H9 (cell line): ENCODE data around the gene FARP1. TPM values are rescaled to one million over a fixed set of nuclear protein-coding genes. Genes with fewer than 3 reads are reported as not detected.
A peak's percentile ranks its signal among the peaks of the same experiment; 100 is the strongest.

Source experiments
- DNase-seq: peaks from one replicate; pipeline ENCODE4 v3.0.0-alpha.2; 2017
- H2AFZ ChIP-seq: one replicate; pipeline ENCODE4 v1.6.1; 2013; ENCODE audit warnings: mild to moderate bottlenecking, low read length, control low read depth, moderate library complexity
- H2AK5ac ChIP-seq: 2 replicates; pipeline ENCODE4 v1.6.1; 2013; ENCODE audit warnings: low read length, control low read depth, mixed read lengths; ENCODE audit not compliant: insufficient read length
- H2BK120ac ChIP-seq: one replicate; pipeline ENCODE4 v1.6.1; 2013; ENCODE audit warnings: low read depth, mild to moderate bottlenecking, low read length, control low read depth, inconsistent platforms; ENCODE audit not compliant: poor library complexity, severe bottlenecking
- H2BK12ac ChIP-seq: 2 replicates; pipeline ENCODE4 v1.6.1; 2013; ENCODE audit warnings: low read length, control low read depth, mixed read lengths, low read depth; ENCODE audit not compliant: insufficient read length
- H2BK15ac ChIP-seq: 2 replicates; pipeline ENCODE4 v1.6.1; 2013; ENCODE audit warnings: low read depth, low read length, control low read depth
- H2BK20ac ChIP-seq: one replicate; pipeline ENCODE4 v1.6.1; 2013; ENCODE audit warnings: low read depth, mild to moderate bottlenecking, low read length, control low read depth, inconsistent platforms; ENCODE audit not compliant: poor library complexity, severe bottlenecking
- H2BK5ac ChIP-seq: 2 replicates; pipeline ENCODE4 v1.6.1; 2013; ENCODE audit warnings: low read length, control low read depth, mixed read lengths; ENCODE audit not compliant: insufficient read length
- H3K14ac ChIP-seq: 2 replicates; pipeline ENCODE4 v1.6.1; 2013; ENCODE audit warnings: low read length, control low read depth; ENCODE audit not compliant: insufficient read depth
- H3K18ac ChIP-seq: 2 replicates; pipeline ENCODE4 v1.6.1; 2013; ENCODE audit warnings: low read depth, mild to moderate bottlenecking, mixed read lengths, low read length, control low read depth; ENCODE audit not compliant: insufficient read length
- H3K23ac ChIP-seq: 2 replicates; pipeline ENCODE4 v1.6.1; 2013; ENCODE audit warnings: low read length, control low read depth, mixed read lengths, low read depth; ENCODE audit not compliant: insufficient read length
- H3K23me2 ChIP-seq: 2 replicates; pipeline ENCODE4 v1.6.1; 2013; ENCODE audit warnings: low read depth, mild to moderate bottlenecking, mixed read lengths, low read length, control low read depth; ENCODE audit not compliant: insufficient read length, poor library complexity, severe bottlenecking
- H3K27ac ChIP-seq: 2 replicates; pipeline ENCODE4 v1.5.1; 2013; ENCODE audit warnings: low read length, control low read depth, mixed read lengths, low read depth; ENCODE audit not compliant: insufficient read length
- H3K27me3 ChIP-seq: 2 replicates; pipeline ENCODE4 v1.6.1; 2013; ENCODE audit warnings: low read length, control low read depth, inconsistent platforms; ENCODE audit not compliant: insufficient read depth
- H3K4ac ChIP-seq: 2 replicates; pipeline ENCODE4 v1.6.1; 2013; ENCODE audit warnings: low read depth, mild to moderate bottlenecking, control low read depth, inconsistent platforms, low read length, moderate library complexity
- H3K4me1 ChIP-seq: 2 replicates; pipeline ENCODE4 v1.6.1; 2013; ENCODE audit warnings: low read length, control low read depth, inconsistent platforms; ENCODE audit not compliant: insufficient read depth
- H3K4me2 ChIP-seq: 2 replicates; pipeline ENCODE4 v1.6.1; 2013; ENCODE audit warnings: low read length, control low read depth, mixed read lengths; ENCODE audit not compliant: insufficient read length, insufficient read depth
- H3K56ac ChIP-seq: 2 replicates; pipeline ENCODE4 v1.6.1; 2013; ENCODE audit warnings: low read depth, mild to moderate bottlenecking, mixed read lengths, low read length, control low read depth; ENCODE audit not compliant: insufficient read length
- H3K79me1 ChIP-seq: 2 replicates; pipeline ENCODE4 v1.6.1; 2013; ENCODE audit warnings: low read depth, mild to moderate bottlenecking, moderate library complexity, low read length, control low read depth, inconsistent platforms; ENCODE audit not compliant: insufficient read depth, poor library complexity, severe bottlenecking
- H3K79me2 ChIP-seq: 2 replicates; pipeline ENCODE4 v1.6.1; 2013; ENCODE audit warnings: low read length, control low read depth, inconsistent platforms; ENCODE audit not compliant: insufficient read depth
- H3K9ac ChIP-seq: 2 replicates; pipeline ENCODE4 v1.6.1; 2013; ENCODE audit warnings: low read length, control low read depth, mixed read lengths; ENCODE audit not compliant: insufficient read length; ENCODE audit errors: extremely low read depth
- H3K9me3 ChIP-seq: one replicate; pipeline ENCODE4 v1.6.1; 2013; ENCODE audit warnings: low read depth, low read length, inconsistent platforms; ENCODE audit not compliant: control insufficient read depth
- H3T11ph ChIP-seq: one replicate; pipeline ENCODE4 v1.6.1; 2013; ENCODE audit warnings: mild to moderate bottlenecking, low read length, control low read depth, inconsistent platforms
- H4K20me1 ChIP-seq: one replicate; pipeline ENCODE4 v1.6.1; 2013; ENCODE audit not compliant: control insufficient read depth, insufficient read length, insufficient read depth
- H4K5ac ChIP-seq: 2 replicates; pipeline ENCODE4 v1.6.1; 2013; ENCODE audit warnings: low read depth, mild to moderate bottlenecking, mixed read lengths, low read length, control low read depth; ENCODE audit not compliant: insufficient read length
- H4K8ac ChIP-seq: replicated peaks from 2 replicates; pipeline ENCODE4 v1.6.1; 2013; ENCODE audit warnings: low read length, control low read depth, mixed read lengths, low read depth; ENCODE audit not compliant: insufficient read length
- H4K91ac ChIP-seq: 2 replicates; pipeline ENCODE4 v1.6.1; 2013; ENCODE audit warnings: low read depth, mild to moderate bottlenecking, moderate library complexity, mixed read lengths, low read length, control low read depth; ENCODE audit not compliant: insufficient read length
- H3K27ac Mint-ChIP-seq, 3 experiments: 2 replicates in 2 of 3; 3 replicates in 1 of 3; pipeline ENCODE4 v1.8.0; 2020 to 2021; ENCODE audit warnings: mixed read lengths in 3 of 3, mild to moderate bottlenecking in 1 of 3, moderate library complexity in 1 of 3
- H3K27me3 Mint-ChIP-seq: 2 replicates; pipeline ENCODE4 v1.8.0; 2021; ENCODE audit warnings: low read depth, mild to moderate bottlenecking, moderate library complexity, mixed read lengths
- H3K36me3 Mint-ChIP-seq, 3 experiments: 2 replicates in 2 of 3; 3 replicates in 1 of 3; pipeline ENCODE4 v1.8.0; 2020 to 2021; ENCODE audit warnings: low read depth in 3 of 3, mixed read lengths in 3 of 3; ENCODE audit not compliant: insufficient read depth in 1 of 3
- H3K4me1 Mint-ChIP-seq, 2 experiments: 2 replicates each; pipeline ENCODE4 v1.8.0; 2020; ENCODE audit warnings: mixed read lengths in 2 of 2
- H3K4me3 Mint-ChIP-seq, 2 experiments: 2 replicates in 1 of 2; 3 replicates in 1 of 2; pipeline ENCODE4 v1.8.0; 2020 to 2021; ENCODE audit warnings: mild to moderate bottlenecking in 2 of 2, mixed read lengths in 2 of 2, moderate library complexity in 1 of 2
- H3K9me3 Mint-ChIP-seq, 2 experiments: 2 replicates in 1 of 2; 3 replicates in 1 of 2; pipeline ENCODE4 v1.8.0; 2020; ENCODE audit warnings: mild to moderate bottlenecking in 2 of 2, mixed read lengths in 2 of 2, moderate library complexity in 1 of 2
- WGBS: extraction: QIAGEN DNeasy Blood & Tissue Kit; methylation state at CpG from one replicate; pipeline ENCODE4 v1.1.7; 2013; ENCODE audit warnings: missing lambda C conversion rate, low lambda C conversion rate, mixed read lengths; ENCODE audit not compliant: insufficient read length; ENCODE audit errors: extremely low coverage; 5-methylcytosine and 5-hydroxymethylcytosine counted together
- total RNA-seq: library from RNA; stranded (reverse); gene quantifications from 2 replicates; pipeline ENCODE4 v1.2.1, GENCODE V29; 2021
- TF ChIP-seq, protein P1 (sequence below): fragments of 200-600 bp; sonication (generic); conservative IDR thresholded peaks from 3 replicates; pipeline ENCODE4 v1.8.0; 2021; ENCODE audit warnings: antibody characterized with exemption, mild to moderate bottlenecking

Gene FARP1
- total RNA-seq, 1 experiment from 2014 or later = 95.9 TPM

DNA sequence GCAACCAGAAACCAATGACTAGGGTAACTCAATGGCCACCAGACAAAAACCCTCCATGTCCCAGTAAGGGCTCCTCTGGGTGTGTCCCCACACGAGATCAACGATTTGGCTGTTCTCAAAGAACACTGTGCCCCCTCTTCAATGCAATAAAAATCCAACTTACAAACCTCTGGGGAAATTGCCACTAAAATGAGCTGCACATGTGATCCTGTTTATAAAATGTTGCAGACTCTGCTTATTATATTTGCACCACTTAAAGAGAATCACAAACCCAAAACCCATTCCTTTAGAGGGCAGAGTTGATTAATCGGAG, 353.5 kb downstream of the FARP1 start:
- no peaks in the 10 kb centered on the region for H3K27me3 Mint-ChIP-seq
- no peak overlapping the region for H3K23ac ChIP-seq
- no peak overlapping the region for H4K5ac ChIP-seq
- H3K4ac ChIP-seq = no peak overlapping the region
- peaks cover 49 to 66% of the 10 kb centered on the region in 2 experiments for H3K4me1 Mint-ChIP-seq
- no CpG with 5 or more reads among the region's 3 CpGs for WGBS
- DNase-seq = no peak
- no peak overlapping the region for H3K18ac ChIP-seq
- no peaks in the 10 kb centered on the region for H3K9me3 ChIP-seq
- H3K56ac ChIP-seq = no peak overlapping the region
- no peaks in the 10 kb centered on the region for H4K20me1 ChIP-seq
- no peak overlapping the region for H3K27ac ChIP-seq
- H3K36me3 Mint-ChIP-seq = peaks cover 8 to 18% (median 15%) of the 10 kb centered on the region in 3 experiments; a peak in 6 of 7 replicates
- no peak overlapping the region for H3K4me3 Mint-ChIP-seq
- H3K4me2 ChIP-seq = no peak overlapping the region
- H3K23me2 ChIP-seq = no peaks in the 10 kb centered on the region
- no peak overlapping the region for H2BK15ac ChIP-seq
- no peaks in the 10 kb centered on the region for H3K9me3 Mint-ChIP-seq
- peak overlapping the region in 2 of 3 experiments; percentile 2 to 33; a peak in 3 of 7 replicates for H3K27ac Mint-ChIP-seq
- H2AK5ac ChIP-seq = no peak overlapping the region
- no peak overlapping the region for H3K14ac ChIP-seq
- no peak overlapping the region for H4K91ac ChIP-seq
- H3K79me2 ChIP-seq = peaks cover 14% of the 10 kb centered on the region; the same call in 1 of the 2 replicates
- no peak overlapping the region for H2AFZ ChIP-seq
- no peaks in the 10 kb centered on the region for H3K27me3 ChIP-seq
- H2BK20ac ChIP-seq = no peak overlapping the region
- peaks cover 7% of the 10 kb centered on the region for H3K79me1 ChIP-seq
- no peak overlapping the region for H2BK12ac ChIP-seq
- TF ChIP-seq, protein P1, sequence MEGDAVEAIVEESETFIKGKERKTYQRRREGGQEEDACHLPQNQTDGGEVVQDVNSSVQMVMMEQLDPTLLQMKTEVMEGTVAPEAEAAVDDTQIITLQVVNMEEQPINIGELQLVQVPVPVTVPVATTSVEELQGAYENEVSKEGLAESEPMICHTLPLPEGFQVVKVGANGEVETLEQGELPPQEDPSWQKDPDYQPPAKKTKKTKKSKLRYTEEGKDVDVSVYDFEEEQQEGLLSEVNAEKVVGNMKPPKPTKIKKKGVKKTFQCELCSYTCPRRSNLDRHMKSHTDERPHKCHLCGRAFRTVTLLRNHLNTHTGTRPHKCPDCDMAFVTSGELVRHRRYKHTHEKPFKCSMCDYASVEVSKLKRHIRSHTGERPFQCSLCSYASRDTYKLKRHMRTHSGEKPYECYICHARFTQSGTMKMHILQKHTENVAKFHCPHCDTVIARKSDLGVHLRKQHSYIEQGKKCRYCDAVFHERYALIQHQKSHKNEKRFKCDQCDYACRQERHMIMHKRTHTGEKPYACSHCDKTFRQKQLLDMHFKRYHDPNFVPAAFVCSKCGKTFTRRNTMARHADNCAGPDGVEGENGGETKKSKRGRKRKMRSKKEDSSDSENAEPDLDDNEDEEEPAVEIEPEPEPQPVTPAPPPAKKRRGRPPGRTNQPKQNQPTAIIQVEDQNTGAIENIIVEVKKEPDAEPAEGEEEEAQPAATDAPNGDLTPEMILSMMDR = no peak
- no peak overlapping the region for H2BK5ac ChIP-seq
- H2BK120ac ChIP-seq = no peak overlapping the region
- no peak overlapping the region for H3T11ph ChIP-seq
- H3K9ac ChIP-seq = no peak overlapping the region
- no peak overlapping the region for H4K8ac ChIP-seq
- H3K4me1 ChIP-seq = peaks cover 13% of the 10 kb centered on the region; the same call in 1 of the 2 replicates
